Chondrocyte (in vitro differentiated cells): ENCODE results near the gene STK24. TPM values are rescaled to one million over a fixed set of nuclear protein-coding genes. Genes with fewer than 3 reads are reported as not detected.

Source experiments
- DNase-seq: peaks from one replicate; pipeline ENCODE4 v3.0.0; 2021; ENCODE audit warnings: mixed read lengths, low spot score
- H3K27ac Mint-ChIP-seq: one replicate; pipeline ENCODE4 v1.8.0; 2021; ENCODE audit warnings: mild to moderate bottlenecking, moderate library complexity, mixed read lengths; ENCODE audit not compliant: unreplicated experiment
- H3K27me3 Mint-ChIP-seq: 2 replicates; pipeline ENCODE4 v1.8.0; 2021; ENCODE audit warnings: low read depth, mixed read lengths
- H3K36me3 Mint-ChIP-seq: 2 replicates; pipeline ENCODE4 v1.8.0; 2021; ENCODE audit warnings: low read depth, mixed read lengths
- H3K4me1 Mint-ChIP-seq: 2 replicates; pipeline ENCODE4 v1.8.0; 2021; ENCODE audit warnings: low read depth, mild to moderate bottlenecking, mixed read lengths
- H3K4me3 Mint-ChIP-seq: one replicate; pipeline ENCODE4 v1.8.0; 2021; ENCODE audit warnings: mild to moderate bottlenecking, moderate library complexity, mixed read lengths; ENCODE audit not compliant: unreplicated experiment
- H3K9me3 Mint-ChIP-seq: 2 replicates; pipeline ENCODE4 v1.8.0; 2021; ENCODE audit warnings: low read depth, mixed read lengths
- total RNA-seq: library from RNA; stranded (reverse); gene quantifications from 3 replicates; pipeline ENCODE4 v1.2.1, GENCODE V29; 2021
- TF ChIP-seq, protein P1 (sequence below): fragments of 200-600 bp; sonication (generic); IDR thresholded peaks from 2 replicates; pipeline ENCODE4 v1.5.0; 2021; ENCODE audit warnings: antibody characterized with exemption, mild to moderate bottlenecking, moderate library complexity

The STK24 gene
- total RNA-seq, 1 donor from 2014 or later: 100 TPM

DNA sequence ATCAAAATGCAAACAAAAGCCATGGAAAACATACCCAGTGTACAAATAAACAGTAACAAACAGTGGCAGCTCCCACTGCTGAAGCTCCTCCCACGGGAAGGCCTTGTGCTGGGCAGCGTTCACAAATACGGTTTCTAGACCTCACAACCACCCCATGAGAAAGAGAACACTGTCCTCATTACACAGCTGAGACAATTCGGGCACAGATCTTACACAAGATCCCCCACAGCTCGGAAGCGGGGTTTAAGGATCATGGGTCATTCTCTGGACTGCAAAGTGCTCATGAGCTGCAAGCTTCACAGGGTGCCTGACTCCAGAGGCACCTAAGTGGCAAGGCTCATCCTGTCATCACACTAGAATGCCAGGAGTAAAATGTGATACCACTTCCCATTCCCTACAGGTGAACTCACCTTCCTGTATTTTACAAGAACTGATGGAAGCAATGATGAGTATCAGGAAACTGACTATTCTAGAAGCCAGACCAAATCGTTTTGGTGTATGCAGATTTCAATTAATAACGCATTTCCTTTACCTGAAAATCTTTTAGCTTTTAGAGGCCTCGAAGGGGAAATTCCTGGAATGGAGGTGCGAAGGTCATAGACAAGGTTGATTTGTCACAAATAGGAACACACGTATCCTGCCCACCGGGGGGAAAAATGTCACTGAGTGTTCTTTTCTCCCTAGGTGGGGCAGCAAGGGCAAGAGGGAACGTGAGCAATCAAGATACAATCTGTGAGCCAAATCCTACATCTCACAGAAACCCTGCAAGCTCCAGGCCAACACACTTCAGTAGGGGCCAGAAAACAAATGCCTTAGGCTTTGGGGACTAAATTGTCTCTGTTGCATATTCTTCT is 41.2 kb downstream of the STK24 start:
- TF ChIP-seq, protein P1, sequence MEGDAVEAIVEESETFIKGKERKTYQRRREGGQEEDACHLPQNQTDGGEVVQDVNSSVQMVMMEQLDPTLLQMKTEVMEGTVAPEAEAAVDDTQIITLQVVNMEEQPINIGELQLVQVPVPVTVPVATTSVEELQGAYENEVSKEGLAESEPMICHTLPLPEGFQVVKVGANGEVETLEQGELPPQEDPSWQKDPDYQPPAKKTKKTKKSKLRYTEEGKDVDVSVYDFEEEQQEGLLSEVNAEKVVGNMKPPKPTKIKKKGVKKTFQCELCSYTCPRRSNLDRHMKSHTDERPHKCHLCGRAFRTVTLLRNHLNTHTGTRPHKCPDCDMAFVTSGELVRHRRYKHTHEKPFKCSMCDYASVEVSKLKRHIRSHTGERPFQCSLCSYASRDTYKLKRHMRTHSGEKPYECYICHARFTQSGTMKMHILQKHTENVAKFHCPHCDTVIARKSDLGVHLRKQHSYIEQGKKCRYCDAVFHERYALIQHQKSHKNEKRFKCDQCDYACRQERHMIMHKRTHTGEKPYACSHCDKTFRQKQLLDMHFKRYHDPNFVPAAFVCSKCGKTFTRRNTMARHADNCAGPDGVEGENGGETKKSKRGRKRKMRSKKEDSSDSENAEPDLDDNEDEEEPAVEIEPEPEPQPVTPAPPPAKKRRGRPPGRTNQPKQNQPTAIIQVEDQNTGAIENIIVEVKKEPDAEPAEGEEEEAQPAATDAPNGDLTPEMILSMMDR: no peak
- Mint-ChIP-seq H3K4me3 (no peak overlapping the region), H3K27me3 (no peaks in the 10 kb centered on the region), H3K9me3 (no peaks in the 10 kb centered on the region), H3K36me3 (no peaks in the 10 kb centered on the region), H3K27ac (peak overlapping the region; percentile 51), H3K4me1 (peaks cover 61% of the 10 kb centered on the region)
- no peak for DNase-seq

DNA sequence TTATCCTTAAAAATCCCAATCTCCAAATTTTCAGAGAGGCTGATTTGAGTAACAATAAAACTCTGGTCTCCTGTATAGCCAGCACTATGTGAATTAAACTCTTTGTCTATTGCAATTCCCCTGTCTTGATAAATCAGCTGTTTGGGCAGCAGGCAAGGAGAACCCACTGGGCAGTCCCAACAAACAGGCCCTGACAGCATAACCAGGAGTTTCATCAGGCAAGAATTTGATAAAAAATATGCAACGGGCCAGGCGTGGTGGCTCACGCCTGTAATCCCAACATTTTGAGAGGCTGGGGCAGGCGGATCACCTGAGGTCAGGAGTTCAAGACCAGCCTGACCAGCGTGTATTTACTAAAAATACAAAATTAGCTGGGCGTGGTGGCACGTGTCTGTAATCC is 42.1 kb downstream of the STK24 start:
- no peak for DNase-seq
- Mint-ChIP-seq H3K9me3 (no peaks in the 10 kb centered on the region), H3K27me3 (no peaks in the 10 kb centered on the region), H3K4me1 (peaks cover 55% of the 10 kb centered on the region), H3K4me3 (no peak overlapping the region), H3K36me3 (no peaks in the 10 kb centered on the region), H3K27ac (no peak overlapping the region)
- TF ChIP-seq, protein P1: no peak

GRCh38 chr13:98533912-98534311 is 43.0 kb downstream of the STK24 start:
- no peak overlapping the region for H3K4me3 Mint-ChIP-seq
- no peak for DNase-seq
- peaks cover 53% of the 10 kb centered on the region for H3K4me1 Mint-ChIP-seq
- H3K9me3 Mint-ChIP-seq: no peaks in the 10 kb centered on the region
- H3K27me3 Mint-ChIP-seq: no peaks in the 10 kb centered on the region
- TF ChIP-seq, protein P1: no peak
- H3K36me3 Mint-ChIP-seq: no peaks in the 10 kb centered on the region
- no peak overlapping the region for H3K27ac Mint-ChIP-seq

DNA sequence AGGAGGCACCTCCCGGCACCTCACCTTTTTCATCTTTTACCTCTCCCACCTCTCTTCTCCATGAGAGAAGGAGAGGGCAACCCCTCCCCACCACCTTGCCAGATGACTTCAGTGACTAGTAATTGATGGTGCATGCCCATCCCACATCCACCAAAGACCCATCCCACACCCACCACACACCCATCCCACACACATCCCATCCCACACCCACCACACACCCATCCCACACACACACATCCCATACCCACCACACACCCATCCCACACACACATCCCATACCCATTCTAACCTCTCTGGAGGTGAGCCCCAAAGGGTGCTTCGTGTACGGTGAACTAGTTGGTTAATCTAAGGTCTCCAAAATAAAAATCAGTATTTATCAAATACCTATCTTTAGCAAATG is 44.7 kb downstream of the STK24 start:
- H3K9me3 Mint-ChIP-seq: no peaks in the 10 kb centered on the region
- TF ChIP-seq, protein P1: no peak
- no peaks in the 10 kb centered on the region for H3K27me3 Mint-ChIP-seq
- no peak overlapping the region for H3K4me3 Mint-ChIP-seq
- H3K36me3 Mint-ChIP-seq: no peaks in the 10 kb centered on the region
- peaks cover 54% of the 10 kb centered on the region for H3K4me1 Mint-ChIP-seq
- H3K27ac Mint-ChIP-seq: no peak overlapping the region
- no peak for DNase-seq

- DNase-seq: no peak
- Mint-ChIP-seq H3K27me3 (no peaks in the 10 kb centered on the region), H3K4me1 (peaks cover 53% of the 10 kb centered on the region), H3K36me3 (no peaks in the 10 kb centered on the region), H3K4me3 (no peak overlapping the region), H3K9me3 (no peaks in the 10 kb centered on the region), H3K27ac (no peak overlapping the region)
- TF ChIP-seq, protein P1: no peak
Measured at GRCh38 chr13:98530217-98530616, 46.7 kb downstream of the STK24 start.
